ENCODE measurements around the gene MSI2. TPM values are rescaled to one million over a fixed set of nuclear protein-coding genes. Genes with fewer than 3 reads are reported as not detected.

Gene MSI2
- total RNA-seq, 2 donors from 2014 or later = 53.1 to 74.0 TPM

GRCh38 chr17:57387575-57387974, 131.3 kb downstream of the MSI2 start:
- 100% methylated on average over 1 of the region's 1 CpG for WGBS
- Histone ChIP-seq H3K36me3 (no peaks in the 10 kb centered on the region), H3K9me3 (no peaks in the 10 kb centered on the region), H3K27ac (no peak overlapping the region), H3K4me3 (no peak overlapping the region), H3K27me3 (replicated peaks; ENCODE audit: insufficient read depth) (no peaks in the 10 kb centered on the region), H3K4me1 (replicated peaks) (no peaks in the 10 kb centered on the region)
- intact Hi-C loops (cut with DNase I) = no loop called here
- no peak for DNase-seq (ENCODE audit: low spot score)
- no peak for TF ChIP-seq POLR2A (IDR thresholded peaks at IDR 0.05)
- no peak for TF ChIP-seq POLR2AphosphoS5 (IDR thresholded peaks at IDR 0.05)
- TF ChIP-seq CTCF (IDR thresholded peaks at IDR 0.05) = no peak

GRCh38 chr17:57388131-57388725, 131.9 kb downstream of the MSI2 start:
- DNase-seq (ENCODE audit: low spot score) = no peak
- Histone ChIP-seq H3K9me3 (no peaks in the 10 kb centered on the region), H3K27ac (no peak overlapping the region), H3K4me3 (no peak overlapping the region), H3K4me1 (replicated peaks) (no peaks in the 10 kb centered on the region), H3K36me3 (no peaks in the 10 kb centered on the region), H3K27me3 (replicated peaks; ENCODE audit: insufficient read depth) (no peaks in the 10 kb centered on the region)
- TF ChIP-seq POLR2AphosphoS5 (IDR thresholded peaks at IDR 0.05) = no peak
- intact Hi-C loops (cut with DNase I) = no loop called here
- WGBS = 57% methylated on average over 5 of the region's 5 CpGs

GRCh38 chr17:57389473-57389872, 133.2 kb downstream of the MSI2 start:
- Histone ChIP-seq H3K27ac (no peak overlapping the region), H3K36me3 (no peaks in the 10 kb centered on the region), H3K9me3 (no peaks in the 10 kb centered on the region), H3K4me1 (replicated peaks) (no peaks in the 10 kb centered on the region), H3K4me3 (no peak overlapping the region), H3K27me3 (replicated peaks; ENCODE audit: insufficient read depth) (no peaks in the 10 kb centered on the region)
- no peak for DNase-seq (ENCODE audit: low spot score)
- no peak for TF ChIP-seq POLR2A (IDR thresholded peaks at IDR 0.05)
- no peak for TF ChIP-seq POLR2AphosphoS5 (IDR thresholded peaks at IDR 0.05)
- no peak for TF ChIP-seq CTCF (IDR thresholded peaks at IDR 0.05)
- WGBS = 44% methylated on average over 2 of the region's 2 CpGs
- intact Hi-C loops (cut with DNase I) = no loop called here

- Histone ChIP-seq H3K4me3 (no peak overlapping the region), H3K27me3 (replicated peaks; ENCODE audit: insufficient read depth) (no peaks in the 10 kb centered on the region), H3K9me3 (no peaks in the 10 kb centered on the region), H3K27ac (no peak overlapping the region), H3K36me3 (no peaks in the 10 kb centered on the region), H3K4me1 (replicated peaks) (no peaks in the 10 kb centered on the region)
- no peak for DNase-seq (ENCODE audit: low spot score)
- 82% methylated on average over 11 of the region's 11 CpGs for WGBS
- intact Hi-C loops (cut with DNase I) = no loop called here
- TF ChIP-seq POLR2A (IDR thresholded peaks at IDR 0.05) = no peak
- TF ChIP-seq POLR2AphosphoS5 (IDR thresholded peaks at IDR 0.05) = no peak
- TF ChIP-seq CTCF (IDR thresholded peaks at IDR 0.05) = no peak
Measured at GRCh38 chr17:57391076-57391825, 134.9 kb downstream of the MSI2 start.

GRCh38 chr17:57391857-57392471, 135.6 kb downstream of the MSI2 start:
- Histone ChIP-seq H3K4me1 (replicated peaks) (no peaks in the 10 kb centered on the region), H3K27me3 (replicated peaks; ENCODE audit: insufficient read depth) (no peaks in the 10 kb centered on the region), H3K27ac (no peak overlapping the region), H3K9me3 (no peaks in the 10 kb centered on the region), H3K36me3 (no peaks in the 10 kb centered on the region), H3K4me3 (no peak overlapping the region)
- no peak for DNase-seq (ENCODE audit: low spot score)
- no peak for TF ChIP-seq CTCF (IDR thresholded peaks at IDR 0.05)
- TF ChIP-seq POLR2A (IDR thresholded peaks at IDR 0.05) = no peak
- TF ChIP-seq POLR2AphosphoS5 (IDR thresholded peaks at IDR 0.05) = no peak
- intact Hi-C loops (cut with DNase I) = no loop called here
- 83% methylated on average over 11 of the region's 11 CpGs for WGBS
